ENCODE data around the gene KMT5B. TPM values are rescaled to one million over a fixed set of nuclear protein-coding genes. Genes with fewer than 3 reads are reported as not detected.

Gene KMT5B
- total RNA-seq, 4 donors from 2014 or later, result 27.2 to 40.5 (median 33.3) TPM

DNA sequence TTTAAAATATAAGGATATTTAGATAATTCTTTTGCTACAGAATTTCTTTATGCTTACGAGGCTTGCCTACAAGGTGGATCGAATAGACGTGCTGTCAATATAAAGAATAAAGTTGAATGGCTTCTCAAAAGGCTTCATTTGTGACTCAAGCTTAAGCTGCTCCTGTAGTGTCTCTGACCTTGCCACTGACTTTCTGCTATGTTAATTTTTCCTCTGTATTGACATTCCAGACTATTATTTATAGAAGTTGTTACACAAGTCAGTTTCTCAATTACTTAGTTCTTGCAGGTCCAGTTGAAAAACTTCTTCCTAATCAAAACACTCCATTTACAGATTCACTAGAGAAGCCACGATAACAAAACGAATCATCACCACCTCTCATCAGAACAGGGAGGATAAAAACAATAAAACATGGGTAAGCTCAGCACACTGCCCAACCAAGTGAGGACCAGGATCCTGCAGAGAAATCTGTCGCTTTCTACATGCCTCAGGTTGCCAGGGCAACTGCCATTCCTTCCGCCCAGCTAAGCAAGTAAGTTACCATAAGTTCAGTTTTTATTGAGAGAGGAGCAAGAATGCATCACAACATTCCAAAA, 52.9 kb downstream of the KMT5B start:
- Histone ChIP-seq H3K4me3 (no peak overlapping the region), H3K9me3 (no peaks in the 10 kb centered on the region), H3K36me3 (peaks cover 26% of the 10 kb centered on the region), H3K4me1 (no peaks in the 10 kb centered on the region), H3K27ac (no peak overlapping the region), H3K27me3 (no peaks in the 10 kb centered on the region)
- TF ChIP-seq EP300 (IDR thresholded peaks at IDR 0.05) (no peak), POLR2AphosphoS5 (IDR thresholded peaks at IDR 0.05) (no peak), POLR2A (IDR thresholded peaks at IDR 0.05) (no peak)
- TF ChIP-seq, protein P1, sequence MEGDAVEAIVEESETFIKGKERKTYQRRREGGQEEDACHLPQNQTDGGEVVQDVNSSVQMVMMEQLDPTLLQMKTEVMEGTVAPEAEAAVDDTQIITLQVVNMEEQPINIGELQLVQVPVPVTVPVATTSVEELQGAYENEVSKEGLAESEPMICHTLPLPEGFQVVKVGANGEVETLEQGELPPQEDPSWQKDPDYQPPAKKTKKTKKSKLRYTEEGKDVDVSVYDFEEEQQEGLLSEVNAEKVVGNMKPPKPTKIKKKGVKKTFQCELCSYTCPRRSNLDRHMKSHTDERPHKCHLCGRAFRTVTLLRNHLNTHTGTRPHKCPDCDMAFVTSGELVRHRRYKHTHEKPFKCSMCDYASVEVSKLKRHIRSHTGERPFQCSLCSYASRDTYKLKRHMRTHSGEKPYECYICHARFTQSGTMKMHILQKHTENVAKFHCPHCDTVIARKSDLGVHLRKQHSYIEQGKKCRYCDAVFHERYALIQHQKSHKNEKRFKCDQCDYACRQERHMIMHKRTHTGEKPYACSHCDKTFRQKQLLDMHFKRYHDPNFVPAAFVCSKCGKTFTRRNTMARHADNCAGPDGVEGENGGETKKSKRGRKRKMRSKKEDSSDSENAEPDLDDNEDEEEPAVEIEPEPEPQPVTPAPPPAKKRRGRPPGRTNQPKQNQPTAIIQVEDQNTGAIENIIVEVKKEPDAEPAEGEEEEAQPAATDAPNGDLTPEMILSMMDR (IDR thresholded peaks at IDR 0.05), result no peak
- DNase-seq (ENCODE audit: low spot score in 2 of 2), result no peak
- WGBS, result 76% methylated on average over 7 of the region's 7 CpGs

DNA sequence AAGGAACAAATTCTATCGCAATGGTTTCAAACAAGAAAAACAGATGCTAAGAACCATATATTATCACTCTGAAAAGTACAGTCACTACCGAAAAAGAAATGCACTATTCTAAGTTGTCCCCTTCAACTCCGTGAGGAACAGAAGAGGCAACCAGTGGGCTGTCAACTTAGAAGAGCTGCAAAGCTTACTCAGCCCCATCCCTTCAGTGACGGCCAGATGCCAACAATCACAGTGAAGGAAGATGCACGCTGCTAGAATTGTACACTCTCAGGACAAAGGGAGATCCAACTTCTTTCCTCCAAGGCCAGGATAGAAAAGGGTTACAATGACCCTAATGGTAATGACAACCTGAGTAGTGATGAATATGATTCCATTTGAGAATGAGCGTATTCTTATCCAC, 53.4 kb downstream of the KMT5B start:
- Histone ChIP-seq H3K27ac (no peak overlapping the region), H3K9me3 (no peaks in the 10 kb centered on the region), H3K27me3 (no peaks in the 10 kb centered on the region), H3K4me1 (no peaks in the 10 kb centered on the region), H3K36me3 (peaks cover 24% of the 10 kb centered on the region), H3K4me3 (no peak overlapping the region)
- no peak for DNase-seq (ENCODE audit: low spot score in 2 of 2)
- TF ChIP-seq, protein P1 (IDR thresholded peaks at IDR 0.05), result no peak
- TF ChIP-seq EP300 (IDR thresholded peaks at IDR 0.05), result no peak
- WGBS, result 77% methylated on average over 6 of the region's 6 CpGs

DNA sequence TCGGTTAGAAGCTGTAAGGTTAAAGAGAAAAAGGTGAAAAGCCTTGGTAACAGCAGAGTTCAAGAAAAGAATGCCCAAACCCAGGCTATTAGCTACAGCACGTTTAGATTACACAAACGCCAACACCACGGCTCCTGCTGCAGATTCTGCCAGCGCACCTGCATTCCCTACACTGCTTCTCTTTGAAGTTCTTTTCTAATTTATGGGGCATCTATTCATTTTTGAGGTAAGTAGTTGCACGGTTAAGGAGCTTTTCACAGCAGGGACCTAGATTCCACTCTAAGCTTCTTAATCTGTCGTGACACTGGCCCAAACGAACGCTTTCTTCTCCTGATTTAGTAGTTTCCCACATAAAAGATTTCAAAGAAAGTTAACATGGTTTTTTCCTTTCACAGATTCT, 53.9 kb downstream of the KMT5B start:
- WGBS, result 92% methylated on average over 9 of the region's 9 CpGs
- H3K4me3 ChIP-seq, result no peak overlapping the region
- H3K4me1 ChIP-seq, result no peaks in the 10 kb centered on the region
- DNase-seq (ENCODE audit: low spot score in 2 of 2), result no peak
- peaks cover 24% of the 10 kb centered on the region for H3K36me3 ChIP-seq
- H3K27me3 ChIP-seq, result no peaks in the 10 kb centered on the region
- H3K27ac ChIP-seq, result no peak overlapping the region
- TF ChIP-seq, protein P1 (IDR thresholded peaks at IDR 0.05), result no peak
- TF ChIP-seq POLR2AphosphoS5 (IDR thresholded peaks at IDR 0.05) (no peak), EP300 (IDR thresholded peaks at IDR 0.05) (no peak), POLR2A (IDR thresholded peaks at IDR 0.05) (no peak)
- H3K9me3 ChIP-seq, result no peaks in the 10 kb centered on the region

DNA sequence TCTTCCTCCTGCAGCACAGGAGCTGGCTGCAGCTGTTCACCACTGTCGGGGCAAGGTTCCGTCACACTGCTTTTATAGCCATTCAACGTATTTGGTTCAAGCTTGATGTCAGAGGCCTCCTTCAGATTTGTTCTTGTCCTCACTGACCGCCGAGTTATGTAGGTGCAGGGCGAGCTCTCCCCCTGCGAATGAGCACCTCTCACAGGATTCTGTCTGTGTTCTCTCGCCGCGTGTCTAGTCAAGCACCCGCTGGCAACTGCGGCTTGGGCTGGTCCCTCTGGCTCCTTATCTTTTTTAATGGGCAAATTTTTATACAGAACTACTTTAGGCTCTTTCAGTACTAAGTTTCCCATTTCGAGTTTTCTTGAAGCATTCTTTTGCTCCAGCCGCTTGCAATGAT, 54.5 kb downstream of the KMT5B start:
- no peak for DNase-seq (ENCODE audit: low spot score in 2 of 2)
- H3K36me3 ChIP-seq, result peaks cover 21% of the 10 kb centered on the region
- no peaks in the 10 kb centered on the region for H3K4me1 ChIP-seq
- 95% methylated on average over 14 of the region's 14 CpGs for WGBS
- H3K4me3 ChIP-seq, result no peak overlapping the region
- no peak overlapping the region for H3K27ac ChIP-seq
- TF ChIP-seq, protein P1 (IDR thresholded peaks at IDR 0.05), result no peak
- TF ChIP-seq EP300 (IDR thresholded peaks at IDR 0.05) (no peak), POLR2A (IDR thresholded peaks at IDR 0.05) (no peak), POLR2AphosphoS5 (IDR thresholded peaks at IDR 0.05) (no peak)
- H3K9me3 ChIP-seq, result no peaks in the 10 kb centered on the region
- no peaks in the 10 kb centered on the region for H3K27me3 ChIP-seq

DNA sequence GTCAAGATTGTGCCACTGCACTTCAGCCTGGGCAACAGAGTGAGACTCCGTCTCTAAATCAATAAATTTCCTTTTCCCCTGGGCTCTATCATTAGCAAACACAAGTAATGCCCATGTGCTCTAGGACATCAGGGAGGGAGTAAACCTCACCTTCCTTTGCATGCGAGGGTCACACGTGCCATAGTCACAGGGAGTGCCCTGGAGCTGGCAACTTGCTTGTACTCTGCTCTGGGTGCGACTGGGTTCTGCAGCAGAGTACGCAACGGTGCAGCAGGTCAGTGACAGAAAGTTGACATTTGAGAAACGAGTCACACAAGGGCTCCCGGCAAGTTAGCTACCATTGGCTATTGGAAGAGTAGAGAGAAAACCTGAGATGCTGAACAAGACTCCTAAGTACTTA, 59.4 kb downstream of the KMT5B start:
- TF ChIP-seq POLR2AphosphoS5 (IDR thresholded peaks at IDR 0.05) (no peak), POLR2A (IDR thresholded peaks at IDR 0.05) (no peak), EP300 (IDR thresholded peaks at IDR 0.05) (no peak)
- TF ChIP-seq, protein P1 (IDR thresholded peaks at IDR 0.05), result no peak
- H3K27ac ChIP-seq, result no peak overlapping the region
- no peaks in the 10 kb centered on the region for H3K4me1 ChIP-seq
- H3K4me3 ChIP-seq, result no peak overlapping the region
- peaks cover 12% of the 10 kb centered on the region for H3K36me3 ChIP-seq
- no peaks in the 10 kb centered on the region for H3K9me3 ChIP-seq
- 90% methylated on average over 6 of the region's 8 CpGs for whole genome bisulfite sequencing
- DNase-seq (ENCODE audit: low spot score in 2 of 2), result no peak
- H3K27me3 ChIP-seq, result no peaks in the 10 kb centered on the region
